ENCODE results near the gene BCL10. TPM values are rescaled to one million over a fixed set of nuclear protein-coding genes. Genes with fewer than 3 reads are reported as not detected.

The BCL10 gene
- 19.0 and 21.0 TPM in 2 replicates for total RNA-seq

DNA sequence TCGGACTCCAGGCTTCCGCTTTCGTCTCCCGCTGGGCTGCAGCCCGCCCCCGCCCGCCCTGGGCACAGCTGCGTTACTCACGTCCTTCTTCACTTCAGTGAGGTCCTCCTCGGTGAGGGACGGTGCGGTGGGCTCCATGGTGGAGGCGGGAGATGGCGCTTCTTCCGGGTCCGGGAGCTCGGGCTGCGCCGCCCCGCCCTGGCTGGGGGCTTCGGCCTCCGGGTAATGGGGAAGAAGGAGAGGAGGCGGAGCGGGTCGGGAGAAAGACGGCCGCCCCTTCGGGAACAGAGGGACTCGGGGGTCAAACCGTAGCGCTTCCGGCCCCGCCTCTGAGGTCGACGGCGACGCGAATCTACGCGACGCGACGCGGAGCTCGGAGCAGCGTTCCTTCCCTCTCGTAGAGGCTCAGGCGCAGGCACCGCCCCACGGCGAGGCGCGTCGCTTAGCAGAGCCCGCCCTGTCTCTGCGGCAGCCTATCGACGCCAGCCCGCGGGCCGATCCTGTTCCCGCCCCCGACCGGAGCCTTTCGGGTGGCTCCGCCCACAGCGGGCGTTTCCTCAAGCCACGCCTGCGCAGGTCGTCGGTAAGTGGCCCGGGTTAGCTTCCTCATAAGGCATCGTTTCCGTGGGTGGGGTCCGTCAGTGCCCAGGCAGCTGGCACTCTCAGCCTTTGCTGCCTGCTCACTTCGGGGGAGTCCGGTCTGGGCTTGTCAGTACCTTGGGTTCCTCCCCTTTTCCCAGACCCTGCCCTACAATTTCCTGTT, at the start of gene BCL10:
Gene BCL10 (minus strand): TSS at position 418 of the 763 bp plus-strand sequence. CDS start 280 bp downstream, at position 138.

DNA sequence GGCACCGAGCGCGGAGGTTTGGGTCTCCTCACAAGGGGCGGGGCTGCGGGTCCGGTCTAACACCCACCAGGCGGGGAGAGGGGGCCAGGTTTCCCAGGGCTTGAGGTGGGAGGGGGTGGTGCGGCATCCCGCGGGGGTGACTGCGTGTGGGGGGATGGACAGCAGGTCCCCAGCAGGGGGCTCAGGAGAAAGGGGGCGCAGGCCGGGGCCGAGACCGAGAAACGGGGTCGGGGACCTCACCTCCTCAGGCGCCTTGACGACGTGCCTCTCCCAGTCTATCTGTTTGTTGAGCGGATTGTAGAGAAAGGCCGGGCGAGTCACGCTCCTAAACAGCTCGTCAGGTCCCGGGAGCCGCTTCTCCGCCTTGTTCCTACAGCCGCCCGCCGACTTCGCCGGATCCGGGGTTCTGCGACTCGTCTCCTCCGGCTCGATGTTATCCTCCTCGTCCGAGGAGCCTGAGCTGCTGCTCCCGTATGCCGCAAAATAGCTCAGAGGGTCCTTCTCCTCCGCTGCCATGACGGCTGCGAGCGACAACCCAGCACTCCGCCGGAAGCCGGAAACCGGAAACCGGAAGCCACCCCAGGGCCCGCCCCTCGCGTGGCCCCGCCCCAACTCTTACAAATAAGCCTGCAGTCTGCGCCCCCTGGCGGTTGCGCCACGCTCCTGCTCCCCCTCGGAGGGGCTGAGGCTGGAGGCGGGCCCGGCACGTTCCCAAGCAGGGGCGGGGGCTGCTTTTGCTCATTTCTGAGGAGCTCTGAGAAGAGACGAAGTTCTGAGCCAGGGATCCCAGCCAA, 17.1 kb downstream of the BCL10 start, which contains the start of gene C1orf52:
Gene C1orf52 (minus strand): TSS at position 545 of the 794 bp plus-strand sequence. CDS start 29 bp downstream, at position 516.

Other genes with a start within 250 kb of the BCL10 start
- under 0.01 TPM in 2 replicates for gene MCOLN3, start 228.1 kb downstream of the BCL10 start, total RNA-seq
- 1.8 and 1.9 TPM in 2 replicates for gene SYDE2, start 75.6 kb downstream of the BCL10 start, total RNA-seq
- gene C1orf52, start 17.0 kb downstream of the BCL10 start, total RNA-seq, result 15.5 and 17.7 TPM in 2 replicates
- 35.1 and 39.3 TPM in 2 replicates for gene DDAH1, start 188.5 kb upstream of the BCL10 start, total RNA-seq